ENCODE data around the gene ACTG2. TPM values are rescaled to one million over a fixed set of nuclear protein-coding genes. Genes with fewer than 3 reads are reported as not detected.

Gene ACTG2
- total RNA-seq, 1 experiment from 2014 or later, result 0.23 TPM

DNA sequence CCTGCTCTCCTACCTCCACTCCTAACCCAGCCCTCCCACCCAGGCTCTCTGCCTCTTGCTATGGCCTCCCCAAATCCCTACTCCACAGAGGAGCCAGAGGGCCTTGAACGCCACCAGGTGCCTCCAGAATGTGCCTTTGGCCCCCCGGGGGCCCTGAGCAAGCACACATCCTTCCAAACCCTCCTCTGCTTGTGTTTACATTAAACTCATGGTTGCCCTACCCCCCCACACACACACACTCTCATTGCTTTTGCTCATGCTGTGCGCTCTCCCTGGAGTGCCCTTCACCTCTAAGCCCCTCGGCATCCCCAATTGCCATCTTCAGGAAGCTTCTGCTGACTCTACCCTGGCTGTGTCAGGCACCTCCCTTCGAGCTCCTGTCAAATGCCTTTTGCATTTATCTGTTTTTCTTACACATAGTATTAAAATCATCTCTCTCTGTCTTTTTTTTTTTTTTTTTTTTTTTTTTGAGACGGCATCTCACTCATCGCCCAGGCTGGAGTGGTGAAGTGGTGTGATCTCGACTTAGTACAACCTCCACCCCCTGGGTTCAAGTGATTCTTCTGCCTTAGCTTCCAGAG lies 75.6 kb downstream of the ACTG2 start:
- H3K36me3 ChIP-seq (ENCODE audit: control insufficient read depth, insufficient read depth, low read length), result no peaks in the 10 kb centered on the region
- no peaks in the 10 kb centered on the region for H3K9me3 ChIP-seq (ENCODE audit: control insufficient read depth, insufficient read depth, low read depth, low read length)
- H3K27ac ChIP-seq (ENCODE audit: low read length), result no peak overlapping the region
- H3K27me3 ChIP-seq (ENCODE audit: control insufficient read depth, insufficient read depth, low read length), result no peaks in the 10 kb centered on the region
- POLR2A ChIA-PET, result no interaction called here
- intact Hi-C loops (cut with micrococcal nuclease; ENCODE audit: unreplicated experiment), result no loop called here
- H3K4me3 ChIP-seq (ENCODE audit: low read depth in 2 of 2, low read length in 2 of 2), result no peak overlapping the region
- CTCF ChIA-PET, result interaction anchor here (0.6 to 0.7 kb wide), 2 partner anchors 142 to 189 kb away, joined by 5 to 9 read pairs; partner anchors contain the start of gene DUSP11
- in situ Hi-C loops (cut with HindIII; ENCODE audit: low pct_unique_long_range_greater_than_20kb, low sequenced_read_pairs), result no loop called here
- no peak for ATAC-seq
- no TSS peak for BruUV-seq (replicated peaks)
- TF ChIP-seq POLR2AphosphoS5 (IDR thresholded peaks at IDR 0.05; ENCODE audit: low read depth, low read length) (no peak), TCF7L2 (IDR thresholded peaks at IDR 0.05; ENCODE audit: low read depth, low read length) (no peak), SIN3A (IDR thresholded peaks at IDR 0.05; ENCODE audit: borderline replicate concordance, insufficient read depth, low read depth, low read length) (no peak)
- TF ChIP-seq, protein P1, sequence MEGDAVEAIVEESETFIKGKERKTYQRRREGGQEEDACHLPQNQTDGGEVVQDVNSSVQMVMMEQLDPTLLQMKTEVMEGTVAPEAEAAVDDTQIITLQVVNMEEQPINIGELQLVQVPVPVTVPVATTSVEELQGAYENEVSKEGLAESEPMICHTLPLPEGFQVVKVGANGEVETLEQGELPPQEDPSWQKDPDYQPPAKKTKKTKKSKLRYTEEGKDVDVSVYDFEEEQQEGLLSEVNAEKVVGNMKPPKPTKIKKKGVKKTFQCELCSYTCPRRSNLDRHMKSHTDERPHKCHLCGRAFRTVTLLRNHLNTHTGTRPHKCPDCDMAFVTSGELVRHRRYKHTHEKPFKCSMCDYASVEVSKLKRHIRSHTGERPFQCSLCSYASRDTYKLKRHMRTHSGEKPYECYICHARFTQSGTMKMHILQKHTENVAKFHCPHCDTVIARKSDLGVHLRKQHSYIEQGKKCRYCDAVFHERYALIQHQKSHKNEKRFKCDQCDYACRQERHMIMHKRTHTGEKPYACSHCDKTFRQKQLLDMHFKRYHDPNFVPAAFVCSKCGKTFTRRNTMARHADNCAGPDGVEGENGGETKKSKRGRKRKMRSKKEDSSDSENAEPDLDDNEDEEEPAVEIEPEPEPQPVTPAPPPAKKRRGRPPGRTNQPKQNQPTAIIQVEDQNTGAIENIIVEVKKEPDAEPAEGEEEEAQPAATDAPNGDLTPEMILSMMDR (IDR thresholded peaks at IDR 0.05), result no peak
- TF ChIP-seq, protein P2, sequence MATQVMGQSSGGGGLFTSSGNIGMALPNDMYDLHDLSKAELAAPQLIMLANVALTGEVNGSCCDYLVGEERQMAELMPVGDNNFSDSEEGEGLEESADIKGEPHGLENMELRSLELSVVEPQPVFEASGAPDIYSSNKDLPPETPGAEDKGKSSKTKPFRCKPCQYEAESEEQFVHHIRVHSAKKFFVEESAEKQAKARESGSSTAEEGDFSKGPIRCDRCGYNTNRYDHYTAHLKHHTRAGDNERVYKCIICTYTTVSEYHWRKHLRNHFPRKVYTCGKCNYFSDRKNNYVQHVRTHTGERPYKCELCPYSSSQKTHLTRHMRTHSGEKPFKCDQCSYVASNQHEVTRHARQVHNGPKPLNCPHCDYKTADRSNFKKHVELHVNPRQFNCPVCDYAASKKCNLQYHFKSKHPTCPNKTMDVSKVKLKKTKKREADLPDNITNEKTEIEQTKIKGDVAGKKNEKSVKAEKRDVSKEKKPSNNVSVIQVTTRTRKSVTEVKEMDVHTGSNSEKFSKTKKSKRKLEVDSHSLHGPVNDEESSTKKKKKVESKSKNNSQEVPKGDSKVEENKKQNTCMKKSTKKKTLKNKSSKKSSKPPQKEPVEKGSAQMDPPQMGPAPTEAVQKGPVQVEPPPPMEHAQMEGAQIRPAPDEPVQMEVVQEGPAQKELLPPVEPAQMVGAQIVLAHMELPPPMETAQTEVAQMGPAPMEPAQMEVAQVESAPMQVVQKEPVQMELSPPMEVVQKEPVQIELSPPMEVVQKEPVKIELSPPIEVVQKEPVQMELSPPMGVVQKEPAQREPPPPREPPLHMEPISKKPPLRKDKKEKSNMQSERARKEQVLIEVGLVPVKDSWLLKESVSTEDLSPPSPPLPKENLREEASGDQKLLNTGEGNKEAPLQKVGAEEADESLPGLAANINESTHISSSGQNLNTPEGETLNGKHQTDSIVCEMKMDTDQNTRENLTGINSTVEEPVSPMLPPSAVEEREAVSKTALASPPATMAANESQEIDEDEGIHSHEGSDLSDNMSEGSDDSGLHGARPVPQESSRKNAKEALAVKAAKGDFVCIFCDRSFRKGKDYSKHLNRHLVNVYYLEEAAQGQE (IDR thresholded peaks at IDR 0.05; ENCODE audit: insufficient read depth in 1 of 2, low read depth in 2 of 2, low read length in 1 of 2), result no peak
- H3K4me1 ChIP-seq (ENCODE audit: control insufficient read depth, insufficient read depth, low read length), result no peaks in the 10 kb centered on the region
- DNase-seq (ENCODE audit: low read depth, low spot score), result no peak

DNA sequence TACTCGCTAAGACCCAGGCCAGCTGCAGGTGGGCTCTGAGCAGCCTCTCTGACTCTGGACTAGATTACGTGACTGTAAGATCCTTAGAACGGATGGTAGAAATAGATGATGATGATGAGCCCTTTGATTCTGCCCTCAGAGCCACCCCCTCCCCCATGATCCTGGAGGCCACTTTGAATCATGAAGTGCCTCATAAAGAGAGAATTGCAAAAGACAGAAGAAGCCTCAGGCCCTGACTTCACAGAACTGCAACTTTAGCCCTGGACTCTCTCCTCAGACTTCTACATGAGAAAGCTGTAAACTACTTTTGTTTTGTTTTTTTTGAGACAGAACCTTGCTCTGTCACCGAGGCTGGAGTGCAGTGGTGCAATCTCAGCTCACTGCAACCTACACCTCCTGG lies 76.5 kb downstream of the ACTG2 start:
- TF ChIP-seq, protein P2 (IDR thresholded peaks at IDR 0.05; ENCODE audit: insufficient read depth in 1 of 2, low read depth in 2 of 2, low read length in 1 of 2), result no peak
- TF ChIP-seq TCF7L2 (IDR thresholded peaks at IDR 0.05; ENCODE audit: low read depth, low read length) (no peak), SIN3A (IDR thresholded peaks at IDR 0.05; ENCODE audit: borderline replicate concordance, insufficient read depth, low read depth, low read length) (no peak), POLR2AphosphoS5 (IDR thresholded peaks at IDR 0.05; ENCODE audit: low read depth, low read length) (no peak)
- TF ChIP-seq, protein P1 (IDR thresholded peaks at IDR 0.05), result no peak
- in situ Hi-C loops (cut with HindIII; ENCODE audit: low pct_unique_long_range_greater_than_20kb, low sequenced_read_pairs), result no loop called here
- ATAC-seq, result no peak
- DNase-seq (ENCODE audit: low read depth, low spot score), result no peak
- Histone ChIP-seq H3K27me3 (ENCODE audit: control insufficient read depth, insufficient read depth, low read length) (no peaks in the 10 kb centered on the region), H3K4me3 (ENCODE audit: low read depth in 2 of 2, low read length in 2 of 2) (no peak overlapping the region), H3K27ac (ENCODE audit: low read length) (no peak overlapping the region), H3K9me3 (ENCODE audit: control insufficient read depth, insufficient read depth, low read depth, low read length) (no peaks in the 10 kb centered on the region), H3K4me1 (ENCODE audit: control insufficient read depth, insufficient read depth, low read length) (no peaks in the 10 kb centered on the region), H3K36me3 (ENCODE audit: control insufficient read depth, insufficient read depth, low read length) (no peaks in the 10 kb centered on the region)
- ChIA-PET CTCF (no interaction called here), POLR2A (no interaction called here)
- intact Hi-C loops (cut with micrococcal nuclease; ENCODE audit: unreplicated experiment), result no loop called here
- BruUV-seq (replicated peaks), result no TSS peak

Data from Panc1 (cell line).